SKM-1 (cell line): ENCODE results near the gene TBC1D7.

Experiments used
- DNase-seq: peaks from one replicate; lab custom pipeline; 2025; ENCODE audit not compliant: unreplicated experiment; lab: John Stamatoyannopoulos, UW

Gene TBC1D7

GRCh38 chr6:13328076-13328874 lies at the start of gene TBC1D7:
Gene TBC1D7 (minus strand): TSS chr6:13328537. CDS start chr6:13326898, 1,639 bp downstream.
- peak; percentile 83 for DNase-seq

GRCh38 chr6:13377054-13377758 lies 48.9 kb upstream of the TBC1D7 start:
- DNase-seq, result no peak

DNA sequence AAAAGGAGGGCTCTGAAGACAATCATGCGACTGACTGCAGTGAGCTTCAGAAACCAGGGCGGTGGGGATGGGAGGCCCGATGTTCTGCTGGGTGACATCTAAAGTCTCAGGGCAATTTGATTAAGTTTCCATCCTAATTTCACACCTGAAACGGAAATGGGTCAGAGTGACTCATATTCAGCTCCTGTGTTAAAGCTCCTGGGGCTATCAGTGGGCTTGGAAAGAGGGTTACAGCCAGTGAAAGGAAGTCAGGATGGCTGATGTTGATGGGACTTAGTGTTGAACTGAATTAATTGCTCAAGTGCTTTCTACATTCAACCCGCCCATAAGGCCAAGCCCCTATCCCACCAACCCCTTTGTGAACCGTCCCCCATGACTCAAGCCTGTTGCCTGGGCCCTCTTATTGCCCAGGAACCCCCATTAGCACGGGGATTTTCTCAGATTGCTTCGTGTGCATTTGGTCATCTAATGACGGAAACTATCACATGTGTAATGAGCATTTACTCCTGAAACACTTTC lies 47.1 kb upstream of the TBC1D7 start:
- DNase-seq, result no peak

- no peak for DNase-seq
These were observed 45.6 kb upstream of the TBC1D7 start for GRCh38 chr6:13373919-13374318.

DNA sequence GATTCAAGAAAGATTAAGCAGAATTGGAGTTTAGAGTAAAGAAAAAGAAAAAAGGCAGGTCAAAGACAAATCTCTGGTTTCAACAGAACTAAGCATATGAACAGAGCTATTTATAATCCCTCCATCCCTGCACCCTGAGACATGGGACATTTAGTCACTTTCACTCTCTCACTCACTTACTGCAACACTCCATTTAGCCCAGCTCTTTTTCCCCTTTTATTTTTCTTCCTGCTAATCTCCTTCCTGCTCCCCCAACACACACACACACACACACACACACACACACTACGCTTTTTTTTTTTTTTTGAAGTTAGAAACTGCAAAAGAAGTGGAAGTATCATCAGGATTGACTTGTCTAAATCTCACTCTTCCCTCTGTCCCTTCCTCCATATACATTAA lies 45.1 kb upstream of the TBC1D7 start:
- no peak for DNase-seq

- no peak for DNase-seq
These were observed 44.6 kb upstream of the TBC1D7 start for GRCh38 chr6:13372688-13373487.

DNA sequence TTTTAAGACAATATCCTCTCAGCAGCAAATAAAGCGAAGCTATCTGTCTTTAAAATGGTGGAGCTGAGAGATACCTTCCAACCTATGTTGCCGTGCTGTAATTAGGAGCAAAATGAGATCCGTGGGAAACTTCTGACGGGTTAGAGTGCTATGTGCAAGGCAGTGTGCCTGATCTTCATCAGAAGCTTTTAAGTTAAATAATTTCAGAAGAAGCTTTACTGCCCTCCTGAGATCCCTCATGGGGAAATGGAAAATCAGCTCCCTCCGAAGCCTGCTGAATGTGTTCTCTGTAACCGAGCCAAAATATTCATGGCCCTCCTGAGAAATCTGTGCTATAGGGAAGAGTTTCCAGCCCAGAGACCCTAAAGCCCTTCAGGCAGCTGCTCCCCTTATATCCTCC lies 43.7 kb upstream of the TBC1D7 start:
- DNase-seq, result no peak

GRCh38 chr6:13371421-13372072 lies 43.2 kb upstream of the TBC1D7 start:
- DNase-seq, result no peak

GRCh38 chr6:13370623-13371022 lies 42.3 kb upstream of the TBC1D7 start:
- no peak for DNase-seq

DNA sequence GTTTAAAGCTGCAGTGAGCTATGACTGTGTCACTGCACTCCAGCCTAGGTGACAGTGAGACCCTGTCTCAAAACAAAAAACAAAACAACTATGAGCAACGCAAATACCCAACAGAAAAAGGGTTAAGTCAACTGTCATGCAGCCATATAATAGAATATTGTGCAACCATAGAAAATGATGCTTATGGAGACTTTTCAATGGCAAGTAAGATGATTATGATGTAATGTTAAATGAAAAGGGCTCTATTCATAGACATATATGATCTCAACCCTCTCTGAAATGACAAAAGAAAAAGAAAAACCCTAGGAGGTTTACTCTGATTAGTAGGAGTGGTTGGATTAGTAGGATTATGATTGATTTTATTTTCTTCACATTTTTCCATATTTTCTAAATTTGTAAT lies 41.3 kb upstream of the TBC1D7 start:
- DNase-seq, result no peak

GRCh38 chr6:13368731-13369115 lies 40.4 kb upstream of the TBC1D7 start:
- DNase-seq, result no peak

GRCh38 chr6:13368079-13368730 lies 39.9 kb upstream of the TBC1D7 start:
- DNase-seq, result no peak

- no peak for DNase-seq
These were observed 39.1 kb upstream of the TBC1D7 start for GRCh38 chr6:13367396-13367795.

DNA sequence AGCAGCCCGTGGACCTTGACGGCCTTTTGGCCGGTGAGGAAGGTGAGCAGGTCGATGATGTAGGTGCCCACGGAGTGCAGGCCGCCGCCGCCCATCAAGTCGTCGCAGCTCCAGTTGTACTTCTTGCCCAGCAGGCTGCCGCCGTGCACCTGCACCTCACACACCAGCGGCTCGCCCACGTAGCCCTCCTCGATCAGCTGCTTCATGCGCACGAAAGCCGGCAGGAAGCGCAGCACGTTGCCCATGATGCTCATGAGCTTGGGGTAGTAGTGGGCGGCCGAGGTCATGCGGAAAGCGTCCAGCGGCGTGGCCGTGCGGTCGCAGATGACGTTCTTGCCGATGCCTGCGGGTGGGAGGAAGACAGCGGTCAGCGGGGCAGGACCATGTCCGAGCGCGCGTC lies 37.0 kb upstream of the TBC1D7 start:
- no peak for DNase-seq

GRCh38 chr6:13364842-13365241 lies 36.5 kb upstream of the TBC1D7 start:
- no peak for DNase-seq

DNA sequence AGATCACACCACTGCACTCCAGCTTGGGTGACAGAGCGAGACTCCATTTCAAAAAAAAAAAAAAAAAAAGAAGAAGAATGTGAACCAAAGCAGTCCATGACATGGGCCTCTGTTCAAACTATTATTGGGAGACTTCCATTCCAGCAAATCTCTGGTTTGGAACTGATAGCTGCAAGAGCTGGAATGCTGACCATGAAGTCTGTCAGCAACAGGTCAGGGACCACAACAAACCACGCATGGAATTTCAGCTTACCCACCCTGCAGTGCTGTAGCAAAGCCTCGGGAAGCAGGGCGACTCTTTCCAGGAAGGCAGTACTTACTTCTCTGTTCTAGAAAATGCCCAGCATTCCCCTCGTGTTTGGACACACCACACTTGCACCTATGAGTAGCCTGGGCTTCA lies 34.1 kb upstream of the TBC1D7 start:
- DNase-seq, result no peak

- peak; percentile 69 for DNase-seq
These were observed 32.6 kb upstream of the TBC1D7 start for GRCh38 chr6:13360671-13361540.

DNA sequence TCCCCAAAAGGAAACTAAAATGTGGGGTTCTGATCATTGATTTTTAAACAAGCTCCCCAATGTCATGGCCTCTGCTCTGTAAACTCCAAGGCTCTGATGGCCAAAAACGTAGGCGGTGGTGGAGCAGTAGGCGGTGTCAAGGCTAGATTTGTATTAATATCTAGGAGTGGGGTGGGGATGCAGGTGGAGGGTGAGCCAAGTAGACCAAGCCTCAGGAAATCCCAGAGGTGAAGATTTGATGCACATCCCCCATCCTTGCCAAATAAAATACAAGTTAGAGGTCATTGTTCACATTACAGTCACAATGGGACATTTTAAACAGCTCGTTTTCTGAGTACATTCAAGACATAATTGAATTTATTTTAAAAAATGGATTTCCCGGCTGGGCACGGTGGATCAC lies 30.9 kb upstream of the TBC1D7 start:
- no peak for DNase-seq

DNA sequence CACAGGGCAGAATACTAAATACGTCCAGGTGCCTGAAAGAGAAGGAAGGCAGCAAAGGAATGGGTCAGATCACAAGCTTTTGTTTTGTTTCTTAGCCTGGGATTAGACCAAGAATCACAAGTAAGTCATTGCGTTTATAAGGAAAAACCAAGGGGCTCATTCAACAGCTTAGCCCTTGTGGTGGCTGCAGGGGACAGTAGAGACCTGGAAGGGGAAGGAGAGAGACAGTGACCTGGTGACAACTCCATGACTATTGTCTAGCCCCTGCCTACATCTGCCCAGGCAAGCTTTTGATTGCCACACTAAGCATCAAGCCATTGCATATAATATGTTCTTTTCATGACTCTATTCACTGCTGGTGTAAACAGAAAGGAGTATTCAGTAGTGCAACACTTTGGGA lies 30.2 kb upstream of the TBC1D7 start:
- no peak for DNase-seq
